Myocyte (in vitro differentiated cells): ENCODE measurements around the gene PPFIBP2. TPM values are rescaled to one million over a fixed set of nuclear protein-coding genes. Genes with fewer than 3 reads are reported as not detected.
A peak's percentile ranks its signal among the peaks of the same experiment; 100 is the strongest.

Source experiments
- DNase-seq: peaks from one replicate; pipeline ENCODE4 v3.0.0-alpha.2; 2012; ENCODE audit warnings: low read depth
- total RNA-seq: library from RNA; depleted of rRNA; stranded (reverse); fragments of >200 nt; gene quantifications from 2 replicates; pipeline ENCODE4 v1.2.3, GENCODE V29; 2014

The PPFIBP2 gene
- total RNA-seq, 1 donor from 2014 or later: 43.3 TPM

GRCh38 chr11:7688238-7688826, 174.5 kb downstream of the PPFIBP2 start:
- peak; percentile 32 for DNase-seq

- no peak for DNase-seq
Measured at GRCh38 chr11:7689239-7689638, 175.4 kb downstream of the PPFIBP2 start.

GRCh38 chr11:7690648-7691047, 176.8 kb downstream of the PPFIBP2 start:
- no peak for DNase-seq

- DNase-seq: no peak
Measured at GRCh38 chr11:7691759-7692350, 178.1 kb downstream of the PPFIBP2 start.

- no peak for DNase-seq
Measured at GRCh38 chr11:7692426-7692825, 178.6 kb downstream of the PPFIBP2 start.

- no peak for DNase-seq
Measured at GRCh38 chr11:7694235-7694634, 180.4 kb downstream of the PPFIBP2 start.

GRCh38 chr11:7696424-7696823, 182.6 kb downstream of the PPFIBP2 start:
- DNase-seq: no peak

Other genes with a start within 250 kb of the PPFIBP2 start
- gene OLFML1, start 28.5 kb upstream of the PPFIBP2 start, total RNA-seq: not detected in 2 replicates
- 0.67 TPM in 1 of 2 replicates, not detected in the other for gene CYB5R2, start 159.5 kb downstream of the PPFIBP2 start, total RNA-seq
- gene OVCH2, start 192.5 kb downstream of the PPFIBP2 start, total RNA-seq: not detected in 2 replicates